HTERT RPE-1 (cell line): ENCODE data around the gene DCAF4.
"Not testable (repeated sequence)": the region's sequence is repeated elsewhere in the genome, so short reads cannot be mapped to it uniquely, and the experiment has no call there.

ENCODE experiments used
- in situ Hi-C: fragments of 300-500 bp; cut with MboI; formaldehyde crosslinking; loops from 4 replicates; pipeline ENCODE4 v1.14.3; 2020; ENCODE audit warnings: low sequenced_read_pairs

DCAF4 gene

DNA sequence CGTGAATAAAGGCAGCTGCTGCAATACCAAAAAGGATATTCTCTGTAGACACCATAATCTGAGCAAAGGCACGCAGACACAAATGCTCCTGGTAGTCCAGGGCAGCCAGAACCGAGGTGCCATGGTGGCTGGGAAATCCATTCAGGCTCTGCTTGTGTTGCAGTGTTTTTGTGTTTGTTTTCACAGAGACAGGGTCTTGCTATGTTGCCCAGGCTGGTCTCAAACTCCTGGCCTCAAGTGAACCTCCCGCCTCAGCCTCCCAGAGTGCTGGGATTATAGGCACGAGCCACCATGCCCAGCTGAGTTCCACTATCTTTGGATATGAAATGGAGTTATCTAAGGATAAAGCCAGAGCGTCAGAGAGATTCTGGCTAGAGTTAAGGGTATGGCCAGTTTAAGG is 39.8 kb downstream of the DCAF4 start:
- in situ Hi-C loops = no loop called here

DNA sequence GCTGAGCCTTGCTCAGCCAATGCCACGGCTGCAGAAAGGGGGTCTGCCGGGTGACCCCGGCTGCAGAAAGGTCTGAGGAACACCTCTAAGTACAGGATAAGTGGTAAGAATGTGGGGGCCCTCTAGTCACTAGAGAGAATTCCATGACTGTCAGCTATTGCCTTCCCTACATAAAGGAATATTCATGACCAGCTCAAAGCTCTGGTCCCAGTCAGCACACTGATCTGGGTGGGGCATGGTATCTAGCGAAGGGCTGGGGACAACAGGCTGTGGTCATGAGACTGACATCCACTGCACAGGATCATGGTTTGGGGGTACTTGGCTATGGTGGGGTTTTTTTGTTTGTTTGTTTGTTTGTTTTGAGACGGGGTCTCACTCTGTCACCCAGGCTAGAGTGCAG is 42.1 kb downstream of the DCAF4 start:
- in situ Hi-C loops = no loop called here

DNA sequence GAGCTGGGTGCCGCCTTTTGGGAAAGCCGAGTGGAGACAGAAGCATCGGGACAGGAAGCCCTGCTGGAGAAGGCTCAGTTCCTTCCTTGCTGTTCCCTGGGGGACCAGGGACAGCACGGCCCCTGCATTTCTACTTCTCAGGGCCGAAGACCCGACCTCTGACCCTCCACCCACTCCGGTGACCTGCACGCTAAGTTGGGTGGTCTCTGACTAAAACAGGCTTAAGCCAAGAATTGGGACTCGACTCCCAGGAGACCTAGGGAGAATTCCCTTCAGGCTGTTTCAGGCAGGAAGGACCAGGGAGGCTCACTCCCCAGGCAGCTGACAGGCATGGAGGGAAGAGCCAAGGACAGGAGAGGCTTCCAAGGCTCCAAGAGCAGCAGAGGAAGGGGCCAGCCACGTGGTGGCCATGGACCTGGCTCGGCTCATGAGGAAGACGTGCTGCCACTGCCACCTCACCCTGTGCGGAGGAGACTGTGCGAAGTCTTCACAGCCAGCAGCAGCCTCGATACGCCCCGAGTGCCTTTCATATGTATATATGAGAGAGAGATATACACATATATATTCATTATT is 43.9 kb downstream of the DCAF4 start:
- in situ Hi-C loops = no loop called here

DNA sequence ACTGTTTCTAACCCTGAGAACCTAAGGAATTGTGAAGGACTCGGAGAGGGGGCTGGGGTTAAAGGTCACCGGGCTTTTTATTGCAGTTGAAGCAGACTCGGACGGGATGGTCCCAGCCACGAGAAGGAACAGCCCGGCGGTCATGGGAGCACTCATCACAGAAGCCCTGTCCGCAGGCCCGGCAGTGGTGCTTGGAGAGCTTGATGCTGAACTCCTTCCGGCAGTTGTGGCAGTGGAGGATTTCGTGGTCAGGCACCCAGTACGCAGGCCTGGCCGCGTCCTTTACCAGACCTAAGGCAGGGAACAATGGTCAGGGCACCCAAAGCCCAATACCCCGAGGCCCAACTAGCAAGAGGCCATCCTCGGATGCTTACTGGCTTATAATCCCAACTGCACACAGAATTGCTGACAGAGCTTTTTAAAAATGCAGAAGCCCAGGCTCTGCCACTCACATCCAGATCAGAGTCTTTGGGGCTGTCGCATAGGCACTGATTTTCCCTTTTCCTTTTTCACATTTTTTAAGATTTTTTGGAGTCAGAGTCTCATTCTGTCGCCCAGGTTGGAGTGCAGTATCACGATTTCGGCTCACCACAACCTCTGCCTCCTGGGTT is 44.7 kb downstream of the DCAF4 start:
- in situ Hi-C loops = no loop called here

DNA sequence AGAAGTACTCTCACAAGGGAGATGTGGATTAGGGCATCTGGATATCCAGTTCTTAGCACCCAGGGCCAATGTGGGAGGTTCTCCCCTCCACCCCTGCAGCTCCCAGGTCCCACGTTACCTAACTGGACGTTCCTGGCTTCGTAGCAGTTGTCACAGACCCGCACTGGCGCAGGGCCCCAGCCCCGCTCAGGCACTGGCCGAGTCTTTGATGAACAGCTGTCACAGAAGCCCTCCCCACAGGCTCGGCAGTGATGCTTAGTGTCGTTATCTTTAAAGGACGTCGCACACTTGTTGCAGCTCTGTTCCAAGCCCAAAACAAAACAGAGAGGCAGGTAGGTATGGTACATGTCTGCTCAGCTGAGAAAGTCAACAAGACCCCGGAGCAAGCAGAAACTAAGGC is 48.4 kb downstream of the DCAF4 start:
- in situ Hi-C loops = no loop called here

DNA sequence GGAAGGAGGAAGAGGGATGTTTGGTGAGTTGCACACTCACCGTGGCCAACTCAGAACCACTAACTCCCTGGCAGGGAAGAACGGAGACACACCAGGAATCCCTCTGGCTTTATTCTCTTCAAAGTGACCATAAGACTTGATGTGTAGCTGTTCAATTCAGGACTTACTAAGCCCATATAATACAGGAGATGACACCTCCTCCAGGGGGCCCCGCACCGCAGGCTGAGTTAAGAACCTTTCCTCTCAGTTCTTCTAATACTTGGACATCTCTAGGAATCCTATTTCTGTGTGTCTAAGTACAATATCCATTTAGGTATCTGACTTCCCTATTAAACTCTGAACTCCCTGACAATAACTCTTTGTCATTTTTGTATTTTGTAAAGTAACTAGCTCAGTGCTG is 49.5 kb downstream of the DCAF4 start:
- in situ Hi-C loops = no loop called here

DNA sequence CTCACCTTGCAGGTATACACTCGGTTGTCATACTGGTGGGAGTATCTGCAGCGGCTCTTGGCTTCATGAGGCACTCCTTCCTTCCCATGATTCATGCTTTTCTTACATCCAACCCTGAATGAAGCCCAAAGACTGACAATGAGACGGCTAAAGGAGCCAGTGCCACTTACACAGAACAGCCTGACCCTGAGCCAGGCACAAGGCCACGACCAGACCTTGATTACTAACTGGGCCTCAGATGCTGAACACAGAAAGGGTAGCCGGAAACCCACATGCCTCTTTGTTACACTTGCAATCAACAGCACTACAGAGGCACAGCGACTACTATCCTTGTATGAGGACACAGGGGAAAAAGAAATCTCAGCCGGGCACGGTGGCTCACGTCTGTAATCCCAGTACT is 52.6 kb downstream of the DCAF4 start:
- in situ Hi-C loops = no loop called here

DNA sequence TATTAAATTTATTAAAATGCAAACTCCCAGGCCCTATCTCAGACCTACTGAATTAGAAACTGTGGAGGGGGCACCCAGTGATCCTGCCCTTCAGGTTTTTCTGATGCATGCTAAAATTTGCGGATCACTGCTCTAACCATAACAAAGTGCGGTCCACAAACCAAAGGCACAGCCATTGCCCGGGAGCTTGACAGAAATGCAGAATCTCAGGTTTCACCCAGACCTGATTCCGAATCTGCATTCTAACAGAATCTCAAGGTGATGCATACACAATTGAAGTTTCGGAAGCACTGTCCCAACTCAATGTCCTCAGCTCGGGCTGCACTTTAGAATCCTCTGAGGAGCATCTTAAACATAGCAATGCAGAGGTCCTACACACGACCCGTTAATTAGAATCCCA is 54.6 kb downstream of the DCAF4 start:
- in situ Hi-C loops = no loop called here

DNA sequence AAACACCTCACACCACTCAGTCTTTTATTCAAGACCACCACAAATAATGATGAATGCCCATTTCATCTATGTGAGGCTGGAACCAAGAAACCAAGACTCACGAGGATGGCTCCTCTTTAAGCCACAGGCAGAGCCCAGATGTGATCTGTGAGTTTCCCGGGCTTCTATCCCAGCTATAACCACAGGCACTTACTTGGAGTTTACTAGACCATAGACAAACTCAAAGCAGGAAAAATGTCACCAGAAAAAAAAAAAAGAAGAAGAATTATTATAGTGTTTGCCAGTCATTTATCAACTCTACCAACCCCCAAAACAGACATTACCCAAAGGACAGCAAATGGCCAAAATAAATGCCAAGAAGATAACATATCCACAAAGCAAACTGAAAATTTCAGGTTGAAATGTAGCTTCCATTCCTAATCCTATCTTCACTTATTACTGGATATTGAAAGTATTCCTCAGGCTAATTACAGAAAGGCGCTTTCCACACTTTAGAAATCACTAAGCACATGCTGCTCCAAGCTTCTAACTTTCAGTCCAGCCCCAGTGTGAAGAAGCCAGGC is 56.0 kb downstream of the DCAF4 start:
- in situ Hi-C loops = no loop called here

DNA sequence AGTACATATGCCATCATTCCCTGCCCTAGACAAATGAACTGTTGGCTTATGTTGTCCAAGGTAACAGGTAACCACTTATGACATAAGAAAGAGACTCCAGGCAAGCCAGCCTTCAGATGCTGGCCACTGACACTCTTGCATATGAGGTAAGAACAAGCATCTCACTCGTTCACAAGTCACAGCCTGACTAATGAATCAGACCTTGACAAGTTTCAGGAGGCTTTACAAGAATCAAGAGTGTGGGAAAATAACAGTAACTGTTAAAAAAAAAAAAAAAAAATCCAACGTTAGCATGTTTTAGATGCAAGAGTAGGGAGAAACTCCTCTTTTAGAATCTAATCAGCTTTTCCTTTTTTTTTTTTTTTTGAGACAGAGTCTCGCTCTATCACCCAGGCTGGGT is 60.0 kb downstream of the DCAF4 start:
- in situ Hi-C loops = no loop called here

DNA sequence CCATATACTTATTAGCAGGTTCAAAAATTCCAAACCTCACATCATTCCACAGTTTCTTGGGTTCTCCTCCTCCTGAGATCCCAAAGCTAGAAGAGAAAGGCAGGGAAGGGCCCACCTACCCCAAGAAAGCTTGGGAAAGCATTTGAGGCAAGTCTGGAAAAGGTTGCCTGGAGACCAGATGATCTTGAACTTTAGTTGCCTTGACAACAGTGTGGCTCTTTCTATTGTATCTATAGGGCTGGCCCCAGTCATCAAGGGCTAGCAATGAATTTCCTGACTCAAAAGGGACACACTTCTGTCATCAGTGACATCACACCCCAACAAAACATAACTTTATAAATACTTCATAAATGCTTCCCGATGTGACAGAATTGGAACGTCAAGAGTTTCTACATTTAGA is 60.6 kb downstream of the DCAF4 start:
- in situ Hi-C loops = no loop called here

DNA sequence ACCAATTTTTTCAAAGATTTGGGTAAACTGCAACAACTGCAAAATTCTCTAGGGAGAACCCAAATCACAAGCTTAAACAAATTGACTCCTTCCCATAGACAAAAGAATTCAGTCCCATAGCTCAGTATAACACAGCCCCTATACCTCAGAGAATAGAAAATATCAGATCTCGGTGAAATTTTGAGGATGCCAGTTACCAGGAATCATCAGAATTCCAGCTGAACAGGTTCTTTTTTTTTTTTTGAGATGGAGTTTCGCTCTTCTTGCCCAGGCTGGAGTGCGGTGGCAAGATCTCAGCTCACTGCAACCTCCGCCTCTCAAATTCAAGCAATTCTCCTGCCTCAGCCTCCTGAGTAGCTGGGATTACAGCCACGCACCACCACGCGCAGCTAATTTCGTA is 63.9 kb downstream of the DCAF4 start:
- in situ Hi-C loops = no loop called here

DNA sequence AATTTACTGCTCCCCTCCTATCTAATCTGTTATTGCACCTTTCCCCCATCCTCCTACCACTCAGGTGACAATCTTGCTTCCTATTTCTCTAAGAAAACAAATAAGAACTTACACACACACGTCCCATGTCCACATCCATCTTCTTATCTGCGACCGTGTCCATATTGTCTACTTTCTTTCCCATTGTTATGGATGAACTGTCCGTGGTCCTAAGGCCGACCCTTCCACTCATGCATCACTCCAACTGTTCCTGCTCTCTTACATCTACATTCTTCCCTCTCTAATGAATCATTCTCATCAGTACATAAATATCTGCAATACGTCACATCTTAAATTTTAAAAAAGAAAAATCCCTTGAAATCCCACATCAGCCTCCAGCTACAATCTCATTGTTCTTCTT is 70.7 kb downstream of the DCAF4 start:
- in situ Hi-C loops = no loop called here

DNA sequence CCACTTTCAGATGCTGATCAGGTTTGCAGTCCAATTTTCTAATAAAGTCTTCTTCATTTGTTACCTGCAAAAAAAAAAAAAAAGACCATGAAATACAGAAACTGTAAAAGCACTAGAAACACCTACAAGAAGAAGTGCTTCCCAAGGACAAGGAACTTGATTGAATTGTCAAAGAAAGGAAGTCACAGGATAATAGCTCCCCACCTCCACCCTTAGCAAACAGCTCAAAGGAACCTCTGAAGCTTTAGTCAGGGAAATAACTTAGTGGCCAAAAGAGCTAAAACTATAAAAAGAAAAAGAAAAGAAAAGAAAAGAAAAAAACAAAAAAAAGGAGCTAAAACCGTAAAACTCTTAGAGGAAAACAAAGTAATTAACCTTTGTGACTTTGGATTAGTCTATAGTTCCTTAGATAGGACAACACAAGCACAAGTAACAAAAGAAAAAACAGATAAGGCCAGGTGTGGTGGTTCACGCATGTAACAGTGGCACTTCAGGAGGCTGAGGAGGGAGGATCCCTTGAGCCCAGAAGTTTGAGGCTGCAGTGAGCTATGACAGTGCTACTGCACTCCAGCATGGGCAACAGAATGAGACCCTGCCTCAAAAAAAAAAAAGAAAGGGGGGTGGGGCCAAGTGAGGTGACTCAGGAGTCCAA is 72.1 kb downstream of the DCAF4 start:
- in situ Hi-C loops = no loop called here

DNA sequence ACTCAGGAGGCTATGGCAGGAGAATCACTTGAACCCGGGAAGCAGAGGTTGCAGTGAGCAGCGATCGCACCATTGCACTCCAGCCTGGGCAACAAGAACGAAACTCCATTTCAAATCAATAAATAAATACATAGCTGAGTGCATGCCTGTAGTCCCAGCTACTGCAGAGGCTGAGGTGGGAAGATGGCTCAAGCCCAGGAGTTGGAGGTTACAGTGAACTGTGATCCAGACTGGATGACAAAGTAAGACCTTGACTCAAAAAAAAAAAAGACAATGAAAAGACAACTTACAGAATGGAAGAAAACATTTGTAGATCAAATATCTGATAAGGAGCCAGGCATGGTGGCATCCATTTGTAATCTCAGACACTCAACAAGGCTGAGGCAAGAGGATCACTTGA is 73.1 kb downstream of the DCAF4 start:
- in situ Hi-C loops = no loop called here

DNA sequence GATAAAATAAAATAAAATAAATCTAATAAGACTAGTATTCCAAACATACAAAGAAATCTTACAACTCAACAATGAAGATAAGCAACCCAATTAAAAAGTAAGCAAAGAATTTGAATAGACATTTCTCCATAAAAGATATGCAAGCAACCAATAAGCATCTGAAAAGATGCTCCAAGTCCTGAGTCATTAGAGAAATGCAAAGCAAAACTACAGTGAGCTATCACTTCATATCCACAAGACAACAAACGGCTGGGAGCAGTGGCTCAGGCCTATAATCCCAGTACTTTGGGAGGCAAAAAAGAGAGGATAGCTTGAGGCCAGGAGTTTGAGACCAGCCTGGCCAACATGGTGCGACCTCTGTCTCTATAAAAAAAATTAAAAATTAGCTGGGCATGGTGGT is 73.8 kb downstream of the DCAF4 start:
- in situ Hi-C loops = no loop called here

DNA sequence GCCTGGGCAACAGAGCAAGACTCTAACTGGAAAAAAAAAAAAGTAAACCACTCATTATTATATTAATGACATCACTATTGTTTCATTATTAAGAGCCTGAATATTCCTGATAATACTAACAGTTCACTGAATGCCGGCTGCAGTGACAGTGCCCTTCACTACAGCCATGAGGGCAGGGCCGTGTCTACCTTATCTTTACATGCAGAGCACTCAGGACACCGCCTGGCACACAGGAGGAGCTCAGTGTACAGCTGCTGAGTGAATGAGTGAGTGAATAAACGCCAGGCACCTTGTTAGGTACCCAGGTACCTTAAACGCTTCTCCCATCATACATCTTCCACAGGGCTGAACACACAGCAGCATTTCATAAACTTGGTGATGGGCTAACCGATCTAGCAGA is 77.4 kb downstream of the DCAF4 start:
- in situ Hi-C loops = no loop called here

DNA sequence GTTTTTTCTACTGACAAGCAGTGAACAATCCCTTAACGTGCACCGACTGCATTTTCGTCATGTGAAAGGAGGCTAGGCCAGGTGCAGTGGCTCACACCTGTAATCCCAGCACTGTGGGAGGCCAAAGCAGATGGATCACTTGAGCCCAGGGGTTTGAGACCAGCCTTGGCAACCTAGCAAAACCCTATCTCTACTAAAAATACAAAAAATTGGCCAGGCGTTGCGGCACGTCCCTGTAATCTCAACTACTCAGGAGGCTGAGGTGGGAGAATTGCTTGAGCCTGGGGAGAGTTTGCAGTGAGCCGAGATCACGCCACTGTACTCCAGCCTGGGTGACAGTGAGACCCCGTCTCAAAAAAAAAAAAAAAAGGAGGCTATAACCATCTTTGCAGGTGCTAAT is 78.4 kb downstream of the DCAF4 start:
- in situ Hi-C loops = not testable (repeated sequence)

DNA sequence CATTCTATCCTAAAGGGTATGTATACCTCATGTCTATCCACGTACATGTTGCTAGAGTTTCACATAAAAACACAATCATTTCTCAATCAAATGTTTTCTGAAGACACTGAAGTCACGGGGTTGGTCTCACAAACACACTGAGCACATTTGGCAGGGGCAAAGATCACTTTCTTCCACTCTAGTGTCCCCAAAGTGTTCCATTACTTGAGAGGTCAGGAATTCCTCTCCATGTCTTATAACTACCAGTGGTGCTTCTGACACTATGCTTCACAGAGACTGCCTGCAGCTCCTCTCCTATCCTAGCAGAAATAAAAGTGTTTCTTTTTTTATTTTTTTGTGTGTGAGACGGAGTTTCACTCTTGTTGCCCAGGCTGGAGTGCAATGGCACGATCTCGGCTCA is 81.6 kb downstream of the DCAF4 start:
- in situ Hi-C loops = no loop called here

DNA sequence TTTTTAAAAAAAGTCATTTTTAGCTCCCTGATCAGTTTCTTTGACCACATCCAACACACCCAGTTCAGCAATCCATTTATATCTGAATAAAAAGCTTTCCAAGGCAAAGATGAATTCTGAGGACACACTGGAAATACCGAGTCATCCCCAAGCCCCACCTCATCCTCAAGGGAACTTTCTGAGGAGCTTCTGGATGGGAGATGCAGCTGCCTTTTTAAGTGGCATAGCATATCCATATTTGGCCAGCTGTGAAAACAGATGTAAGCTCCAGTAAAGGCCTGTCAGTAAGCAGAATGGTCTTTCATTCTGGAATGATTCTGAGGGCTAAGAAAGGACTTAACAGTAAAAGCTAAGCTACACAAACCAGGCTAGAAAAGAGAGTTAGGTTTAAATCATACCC is 82.2 kb downstream of the DCAF4 start:
- in situ Hi-C loops = no loop called here
